ENCODE measurements around the gene GDF7. TPM values are rescaled to one million over a fixed set of nuclear protein-coding genes. Genes with fewer than 3 reads are reported as not detected.

Gene GDF7
- total and polyA plus RNA-seq, 2 of the 8 experiments (the other 6 are each of a cell fraction or from before 2014, with no cell fraction given): 0.04 to 0.06 TPM

GRCh38 chr2:20676353-20677215 is 9.6 kb downstream of the GDF7 start:
- Histone ChIP-seq H3K27me3 (replicated peaks in 1 of 4; ENCODE audit: control insufficient read depth in 3 of 4, extremely low read depth in 1 of 4, insufficient read depth in 3 of 4, low read length in 3 of 4) (peaks cover 2 to 35% (median 25%) of the 10 kb centered on the region in 4 experiments), H2BK12ac (ENCODE audit: low read depth, low read length) (no peak overlapping the region), H3K4me1 (replicated peaks in 1 of 4; ENCODE audit: control insufficient read depth in 3 of 4, insufficient read depth in 4 of 4, low read length in 3 of 4) (peaks cover 5 to 30% (median 14%) of the 10 kb centered on the region in 4 experiments), H2BK15ac (ENCODE audit: low read length) (no peak overlapping the region), H3K18ac (ENCODE audit: extremely low read depth, low read length) (no peak overlapping the region), H2BK20ac (ENCODE audit: low read length) (no peak overlapping the region), H3K14ac (ENCODE audit: insufficient read length) (no peak overlapping the region), H2AFZ (ENCODE audit: low read length) (no peak overlapping the region), H3K23me2 (ENCODE audit: low read depth, low read length) (no peaks in the 10 kb centered on the region), H3K23ac (ENCODE audit: insufficient read length) (no peak overlapping the region), H2AK5ac (ENCODE audit: low read depth, low read length) (no peak overlapping the region), H2BK120ac (replicated peaks; ENCODE audit: low read depth, low read length) (no peak overlapping the region), H3K79me2 (ENCODE audit: control insufficient read depth in 1 of 2, insufficient read depth in 2 of 2, low read length in 2 of 2) (no peaks in the 10 kb centered on the region), H4K5ac (ENCODE audit: insufficient read length, low read depth, low read length) (no peak overlapping the region), H4K91ac (replicated peaks; ENCODE audit: insufficient read length, low read length) (no peak overlapping the region), H3K4me3 (ENCODE audit: extremely low read depth in 1 of 4, insufficient read depth in 2 of 4, low read depth in 3 of 4, low read length in 4 of 4) (no peak overlapping the region), H2BK5ac (ENCODE audit: low read depth, low read length) (no peak overlapping the region), H4K8ac (ENCODE audit: extremely low read depth, insufficient read depth, low read length) (no peak overlapping the region), H3K27ac (ENCODE audit: low read depth, low read length) (no peak overlapping the region), H3K56ac (replicated peaks; ENCODE audit: insufficient read length, low read depth, low read length) (no peak overlapping the region), H3K4me2 (ENCODE audit: insufficient read depth in 1 of 2, low read depth in 2 of 2, low read length in 2 of 2) (no peak overlapping the region), H3K36me3 (ENCODE audit: control insufficient read depth in 2 of 4, insufficient read depth in 4 of 4, low read length in 3 of 4) (no peaks in the 10 kb centered on the region; a peak in 1 of 8 replicates), H3K9ac (replicated peaks in 1 of 4; ENCODE audit: extremely low read depth in 1 of 4, low read depth in 3 of 4, low read length in 3 of 4) (no peak overlapping the region), H3K4ac (replicated peaks; ENCODE audit: insufficient read length, low read depth, low read length) (no peak overlapping the region), H4K20me1 (replicated peaks in 1 of 2; ENCODE audit: control insufficient read depth in 1 of 2, insufficient read depth in 2 of 2, low read length in 2 of 2) (peaks cover 6% of the 10 kb centered on the region in 2 experiments), H3K79me1 (ENCODE audit: low read depth, low read length) (no peaks in the 10 kb centered on the region), H3K9me3 (ENCODE audit: insufficient read depth in 2 of 2, low read depth in 1 of 2, low read length in 1 of 2) (no peaks in the 10 kb centered on the region)
- peak; percentile 40 to 48 for TF ChIP-seq RAD21 (IDR thresholded peaks at IDR 0.05 in 1 of 2, conservative IDR thresholded peaks at IDR 0.05 in 1 of 2; ENCODE audit: low read depth in 2 of 2, low read length in 2 of 2)
- TF ChIP-seq EGR1 (IDR thresholded peaks at IDR 0.05; ENCODE audit: borderline replicate concordance, low read depth, low read length): no peak
- TF ChIP-seq, protein P1, sequence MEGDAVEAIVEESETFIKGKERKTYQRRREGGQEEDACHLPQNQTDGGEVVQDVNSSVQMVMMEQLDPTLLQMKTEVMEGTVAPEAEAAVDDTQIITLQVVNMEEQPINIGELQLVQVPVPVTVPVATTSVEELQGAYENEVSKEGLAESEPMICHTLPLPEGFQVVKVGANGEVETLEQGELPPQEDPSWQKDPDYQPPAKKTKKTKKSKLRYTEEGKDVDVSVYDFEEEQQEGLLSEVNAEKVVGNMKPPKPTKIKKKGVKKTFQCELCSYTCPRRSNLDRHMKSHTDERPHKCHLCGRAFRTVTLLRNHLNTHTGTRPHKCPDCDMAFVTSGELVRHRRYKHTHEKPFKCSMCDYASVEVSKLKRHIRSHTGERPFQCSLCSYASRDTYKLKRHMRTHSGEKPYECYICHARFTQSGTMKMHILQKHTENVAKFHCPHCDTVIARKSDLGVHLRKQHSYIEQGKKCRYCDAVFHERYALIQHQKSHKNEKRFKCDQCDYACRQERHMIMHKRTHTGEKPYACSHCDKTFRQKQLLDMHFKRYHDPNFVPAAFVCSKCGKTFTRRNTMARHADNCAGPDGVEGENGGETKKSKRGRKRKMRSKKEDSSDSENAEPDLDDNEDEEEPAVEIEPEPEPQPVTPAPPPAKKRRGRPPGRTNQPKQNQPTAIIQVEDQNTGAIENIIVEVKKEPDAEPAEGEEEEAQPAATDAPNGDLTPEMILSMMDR (IDR thresholded peaks at IDR 0.05; ENCODE audit: control extremely low read depth in 1 of 3, insufficient read depth in 1 of 3, low read depth in 1 of 3, low read length in 3 of 3): peak in 2 of 3 experiments; percentile 46 to 54; a peak in 3 of 4 replicates
- 90% methylated on average over 12 of the region's 12 CpGs; no CpG with 5 or more reads in 1 of the 2 experiments for WGBS, 2 experiments (ENCODE audit: extremely low coverage in 1 of 2, insufficient coverage in 1 of 2, insufficient read length in 1 of 2, insufficient replicate concordance in 2 of 2, low coverage in 1 of 2, low lambda C conversion rate in 2 of 2, missing lambda C conversion rate in 1 of 2)
- DNase-seq (ENCODE audit: low read depth in 1 of 2, low spot score in 2 of 2) (no peak), FAIRE-seq (no peak)
- CTCF ChIA-PET (ENCODE audit: partially characterized antibody): interaction anchor here (0.5 to 8.7 kb wide), 53 partner anchors 7 to 1138 kb away, joined by 3 to 266 read pairs (median 4); partner anchors contain the start of genes GDF7, HS1BP3 and LDAH
- POLR2A ChIA-PET (ENCODE audit: partially characterized antibody): interaction anchor here (0.7 to 1.6 kb wide), 6 partner anchors 11 to 186 kb away, joined by 3 to 8 read pairs (median 4); partner anchors contain the start of genes GDF7 and LDAH

All from H1 (cell line).